PFSK-1 (cell line): Measurements from ENCODE around the gene PC.

Experiments used
- FOXP2 ChIP-seq: optimal IDR thresholded peaks from 2 replicates; pipeline ENCODE3; 2011; ENCODE audit warnings: borderline replicate concordance, control low read depth, inconsistent platforms; ENCODE audit not compliant: insufficient read depth; ENCODE audit errors: extremely low read length, extremely low read depth
- POLR2AphosphoS5 ChIP-seq: IDR thresholded peaks from 2 replicates; pipeline ENCODE4 v1.6.1; 2012; ENCODE audit warnings: low read depth, mild to moderate bottlenecking, control low read depth, low read length, moderate library complexity
- REST ChIP-seq, 2 experiments: IDR thresholded peaks; 2 replicates each; pipeline versions ENCODE4 v1.6.1 to v1.8.0; 2011 to 2012; ENCODE audit warnings: low read depth in 2 of 2, low read length in 2 of 2, control low read depth in 1 of 2, inconsistent platforms in 1 of 2, mild to moderate bottlenecking in 1 of 2, moderate library complexity in 1 of 2; ENCODE audit not compliant: insufficient read depth in 1 of 2
- SIN3A ChIP-seq: IDR thresholded peaks from 2 replicates; pipeline ENCODE4 v1.6.1; 2012; ENCODE audit warnings: mild to moderate bottlenecking, low read length, moderate library complexity, borderline replicate concordance; ENCODE audit not compliant: insufficient read depth
- TAF1 ChIP-seq: IDR thresholded peaks from 2 replicates; pipeline ENCODE4 v1.6.1; 2012; ENCODE audit warnings: low read length, control low read depth, borderline replicate concordance; ENCODE audit not compliant: insufficient read depth

PC gene

GRCh38 chr11:66938582-66939135 is 19.5 kb downstream of the PC start:
- TF ChIP-seq POLR2AphosphoS5: no peak
- no peak for TF ChIP-seq SIN3A
- TF ChIP-seq FOXP2: no peak
- no peak for TF ChIP-seq REST (IDR thresholded peaks at IDR 0.05; ENCODE audit: insufficient read depth in 1 of 2, low read depth in 2 of 2, low read length in 2 of 2)
- TF ChIP-seq TAF1: no peak

- TF ChIP-seq FOXP2 (no peak), REST (IDR thresholded peaks at IDR 0.05; ENCODE audit: insufficient read depth in 1 of 2, low read depth in 2 of 2, low read length in 2 of 2) (no peak), POLR2AphosphoS5 (no peak), SIN3A (no peak), TAF1 (no peak)
These were observed 20.9 kb downstream of the PC start for GRCh38 chr11:66937193-66937733.

GRCh38 chr11:66936311-66936711 is 21.9 kb downstream of the PC start:
- TF ChIP-seq REST (IDR thresholded peaks at IDR 0.05; ENCODE audit: insufficient read depth in 1 of 2, low read depth in 2 of 2, low read length in 2 of 2) (no peak), SIN3A (no peak; the same call in 1 of the 2 replicates), FOXP2 (no peak), POLR2AphosphoS5 (no peak), TAF1 (no peak)

GRCh38 chr11:66934950-66935779 is 23.0 kb downstream of the PC start:
- no peak for TF ChIP-seq FOXP2
- TF ChIP-seq POLR2AphosphoS5: no peak
- TF ChIP-seq REST (IDR thresholded peaks at IDR 0.05; ENCODE audit: insufficient read depth in 1 of 2, low read depth in 2 of 2, low read length in 2 of 2): no peak
- no peak for TF ChIP-seq SIN3A
- no peak for TF ChIP-seq TAF1
